ENCODE data around the gene PGLYRP3.

DNA sequence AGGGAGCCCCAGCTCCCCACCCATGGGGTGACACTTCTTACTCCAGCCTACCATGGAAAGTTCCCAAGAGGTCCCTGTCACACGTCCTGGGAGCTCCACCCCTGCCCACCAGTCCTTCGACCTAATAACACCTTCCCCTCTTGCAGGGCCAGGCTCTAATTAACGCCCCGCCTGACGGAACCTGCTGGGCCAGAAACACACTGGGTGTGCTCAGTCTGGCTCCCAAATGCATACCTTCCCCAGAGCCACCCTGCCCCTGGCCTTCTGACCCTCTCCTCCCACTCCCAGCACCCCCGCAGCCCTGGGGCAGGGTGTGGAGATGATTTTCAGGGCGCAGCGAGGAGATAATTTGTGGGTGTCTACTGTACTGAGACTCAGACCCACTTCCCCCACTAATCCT, 20.6 kb downstream of the PGLYRP3 start:
- TF ChIP-seq POLR2AphosphoS5 (IDR thresholded peaks at IDR 0.05; ENCODE audit: low read depth, low read length): no peak
- no peak for TF ChIP-seq TAF1 (IDR thresholded peaks at IDR 0.05; ENCODE audit: low read depth, low read length)
- TF ChIP-seq POLR2A (IDR thresholded peaks at IDR 0.05; ENCODE audit: low read depth, low read length): no peak
- TF ChIP-seq SPI1 (IDR thresholded peaks at IDR 0.05; ENCODE audit: low read depth, low read length): no peak
- TF ChIP-seq PAX5 (IDR thresholded peaks at IDR 0.05; ENCODE audit: insufficient read depth, low read length, severe bottlenecking): no peak

All from GM12891 (cell line).